Mammary epithelial cell (primary cell): ENCODE measurements around the gene SYCE1L.

Experiments
- CTCF ChIP-seq, 2 donors: IDR thresholded peaks in 1 of 2; conservative IDR thresholded peaks in 1 of 2; 2 replicates each; pipeline ENCODE4 v1.5.1; 2011 to 2012; ENCODE audit warnings: inconsistent platforms in 2 of 2, low read length in 2 of 2, mild to moderate bottlenecking in 2 of 2, control low read depth in 1 of 2, low read depth in 1 of 2; ENCODE audit not compliant: insufficient read depth in 1 of 2; ENCODE audit errors: extremely low read depth in 1 of 2
- EZH2 ChIP-seq: IDR thresholded peaks from 2 replicates; pipeline ENCODE4 v1.6.1; 2012; ENCODE audit warnings: low read length, inconsistent platforms, borderline replicate concordance

GRCh38 chr16:77220427-77220826 is 21.2 kb downstream of the SYCE1L start:
- TF ChIP-seq CTCF (conservative IDR thresholded peaks at IDR 0.05 in 1 of 2, IDR thresholded peaks at IDR 0.05 in 1 of 2; ENCODE audit: extremely low read depth in 1 of 2, insufficient read depth in 1 of 2, low read depth in 1 of 2, low read length in 2 of 2) (no peak), EZH2 (no peak)
